HepG2 (cell line): ENCODE data around the gene ANKRD11. TPM values are rescaled to one million over a fixed set of nuclear protein-coding genes. Genes with fewer than 3 reads are reported as not detected.

ENCODE experiments used
- ATF3 ChIP-seq: sonication (generic); formaldehyde crosslinking; IDR thresholded peaks from 2 replicates; pipeline ENCODE4 v1.4.0; 2020; ENCODE audit warnings: missing genetic modification reagents
- BRCA1 ChIP-seq: sonication (generic); formaldehyde crosslinking; IDR thresholded peaks from 2 replicates; pipeline ENCODE4 v1.4.0; 2020; ENCODE audit warnings: missing genetic modification reagents
- FIP1L1 ChIP-seq: fragments of 200-400 bp; formaldehyde crosslinking; IDR thresholded peaks from 2 replicates; pipeline ENCODE4 v1.6.1; 2018; ENCODE audit warnings: low read depth, mild to moderate bottlenecking, low read length, moderate library complexity, borderline replicate concordance; ENCODE audit not compliant: insufficient read depth
- NFE2L2 ChIP-seq: fragments of 150-350 bp; IDR thresholded peaks from 2 replicates; pipeline ENCODE4 v1.6.1; 2014; ENCODE audit warnings: low read length
- SIN3A ChIP-seq: IDR thresholded peaks from 2 replicates; pipeline ENCODE4 v1.6.1; 2011; ENCODE audit warnings: low read depth, mild to moderate bottlenecking, control low read depth, low read length, borderline replicate concordance
- SNAPC5 ChIP-seq: sonication (generic); formaldehyde crosslinking; IDR thresholded peaks from 2 replicates; pipeline ENCODE4 v1.8.1; 2023; ENCODE audit warnings: mild to moderate bottlenecking, missing genetic modification reagents, borderline replicate concordance
- ZHX2 ChIP-seq, 2 experiments: sonication (generic) in 1 of 2; formaldehyde crosslinking in 1 of 2; IDR thresholded peaks; 2 replicates each; pipeline versions ENCODE4 v1.6.1 to v1.9.0; 2014 to 2022; ENCODE audit warnings: antibody characterized with exemption in 1 of 2, borderline replicate concordance in 1 of 2, inconsistent platforms in 1 of 2, low read depth in 1 of 2, missing genetic modification reagents in 1 of 2
- ZNF30 ChIP-seq: sonication (generic); formaldehyde crosslinking; IDR thresholded peaks from 2 replicates; pipeline ENCODE4 v1.5.0; 2020; ENCODE audit warnings: mild to moderate bottlenecking, missing genetic modification reagents
- ZNF563 ChIP-seq: sonication (generic); formaldehyde crosslinking; IDR thresholded peaks from 2 replicates; pipeline ENCODE4 v1.8.0; 2022; ENCODE audit warnings: mild to moderate bottlenecking, moderate library complexity, missing genetic modification reagents
- polyA plus RNA-seq, 8 experiments: library from polyadenylated mRNA; depleted of rRNA in 3 of 8; stranded (reverse) in 7 of 8; unstranded in 1 of 8; fragments of >200 nt; fragmentation: Illumina TruSeq in 4 of 8; extraction: Trizol in 4 of 8; gene quantifications; 2 replicates each; pipeline versions ENCODE4 v1.2.1 to v1.2.3, GENCODE V29; 2011 to 2016; ENCODE audit warnings: low read depth in 4 of 8, missing spikeins in 1 of 8, mixed read lengths in 1 of 8; ENCODE audit not compliant: insufficient read depth in 1 of 8
- total RNA-seq, 5 experiments: library from RNA; depleted of rRNA; stranded (reverse); fragments of >200 nt; fragmentation: Illumina TruSeq; extraction: Trizol; gene quantifications; 2 replicates each; pipeline ENCODE4 v1.2.3, GENCODE V29; 2016; ENCODE audit warnings: low read depth in 1 of 5
- TF ChIP-seq, protein P1 (sequence below): sonication (generic); formaldehyde crosslinking; IDR thresholded peaks from 2 replicates; pipeline ENCODE4 v1.4.0; 2020; ENCODE audit warnings: mild to moderate bottlenecking, low read depth, missing genetic modification reagents
- TF ChIP-seq, protein P2 (sequence below): sonication (generic); formaldehyde crosslinking; IDR thresholded peaks from 2 replicates; pipeline ENCODE4 v1.9.0; 2022; ENCODE audit warnings: low read depth, missing genetic modification reagents
- TF ChIP-seq, protein P3 (sequence below): sonication (generic); formaldehyde crosslinking; conservative IDR thresholded peaks from 2 replicates; pipeline ENCODE4 v1.4.0; 2020; ENCODE audit warnings: missing genetic modification reagents
- TF ChIP-seq, protein P4 (sequence below): sonication (generic); formaldehyde crosslinking; IDR thresholded peaks from 2 replicates; pipeline ENCODE4 v1.5.0; 2020; ENCODE audit warnings: missing genetic modification reagents

The ANKRD11 gene
- total and polyA plus RNA-seq, 2 of the 13 experiments (the other 11 are each of a cell fraction or from before 2014, with no cell fraction given), result 21.4 to 38.4 TPM

GRCh38 chr16:89507214-89507833 lies 17.0 kb upstream of the ANKRD11 start (continued):
- TF ChIP-seq, protein P1, sequence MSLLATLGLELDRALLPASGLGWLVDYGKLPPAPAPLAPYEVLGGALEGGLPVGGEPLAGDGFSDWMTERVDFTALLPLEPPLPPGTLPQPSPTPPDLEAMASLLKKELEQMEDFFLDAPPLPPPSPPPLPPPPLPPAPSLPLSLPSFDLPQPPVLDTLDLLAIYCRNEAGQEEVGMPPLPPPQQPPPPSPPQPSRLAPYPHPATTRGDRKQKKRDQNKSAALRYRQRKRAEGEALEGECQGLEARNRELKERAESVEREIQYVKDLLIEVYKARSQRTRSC, result no peak
- TF ChIP-seq SIN3A, result 0 out of 2 replicates have a peak, but pooled peaks have one; percentile 5
- TF ChIP-seq, protein P2, sequence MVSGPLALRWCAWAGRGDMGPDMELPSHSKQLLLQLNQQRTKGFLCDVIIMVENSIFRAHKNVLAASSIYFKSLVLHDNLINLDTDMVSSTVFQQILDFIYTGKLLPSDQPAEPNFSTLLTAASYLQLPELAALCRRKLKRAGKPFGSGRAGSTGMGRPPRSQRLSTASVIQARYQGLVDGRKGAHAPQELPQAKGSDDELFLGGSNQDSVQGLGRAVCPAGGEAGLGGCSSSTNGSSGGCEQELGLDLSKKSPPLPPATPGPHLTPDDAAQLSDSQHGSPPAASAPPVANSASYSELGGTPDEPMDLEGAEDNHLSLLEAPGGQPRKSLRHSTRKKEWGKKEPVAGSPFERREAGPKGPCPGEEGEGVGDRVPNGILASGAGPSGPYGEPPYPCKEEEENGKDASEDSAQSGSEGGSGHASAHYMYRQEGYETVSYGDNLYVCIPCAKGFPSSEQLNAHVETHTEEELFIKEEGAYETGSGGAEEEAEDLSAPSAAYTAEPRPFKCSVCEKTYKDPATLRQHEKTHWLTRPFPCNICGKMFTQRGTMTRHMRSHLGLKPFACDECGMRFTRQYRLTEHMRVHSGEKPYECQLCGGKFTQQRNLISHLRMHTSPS (CRISPR knock-in tag), result 0 out of 2 replicates have a peak, but pooled peaks have one; percentile 54
- TF ChIP-seq, protein P3, sequence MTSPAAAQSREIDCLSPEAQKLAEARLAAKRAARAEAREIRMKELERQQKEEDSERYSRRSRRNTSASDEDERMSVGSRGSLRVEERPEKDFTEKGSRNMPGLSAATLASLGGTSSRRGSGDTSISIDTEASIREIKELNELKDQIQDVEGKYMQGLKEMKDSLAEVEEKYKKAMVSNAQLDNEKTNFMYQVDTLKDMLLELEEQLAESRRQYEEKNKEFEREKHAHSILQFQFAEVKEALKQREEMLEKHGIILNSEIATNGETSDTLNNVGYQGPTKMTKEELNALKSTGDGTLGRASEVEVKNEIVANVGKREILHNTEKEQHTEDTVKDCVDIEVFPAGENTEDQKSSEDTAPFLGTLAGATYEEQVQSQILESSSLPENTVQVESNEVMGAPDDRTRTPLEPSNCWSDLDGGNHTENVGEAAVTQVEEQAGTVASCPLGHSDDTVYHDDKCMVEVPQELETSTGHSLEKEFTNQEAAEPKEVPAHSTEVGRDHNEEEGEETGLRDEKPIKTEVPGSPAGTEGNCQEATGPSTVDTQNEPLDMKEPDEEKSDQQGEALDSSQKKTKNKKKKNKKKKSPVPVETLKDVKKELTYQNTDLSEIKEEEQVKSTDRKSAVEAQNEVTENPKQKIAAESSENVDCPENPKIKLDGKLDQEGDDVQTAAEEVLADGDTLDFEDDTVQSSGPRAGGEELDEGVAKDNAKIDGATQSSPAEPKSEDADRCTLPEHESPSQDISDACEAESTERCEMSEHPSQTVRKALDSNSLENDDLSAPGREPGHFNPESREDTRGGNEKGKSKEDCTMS, result no peak
- no peak for TF ChIP-seq BRCA1
- TF ChIP-seq, protein P4, sequence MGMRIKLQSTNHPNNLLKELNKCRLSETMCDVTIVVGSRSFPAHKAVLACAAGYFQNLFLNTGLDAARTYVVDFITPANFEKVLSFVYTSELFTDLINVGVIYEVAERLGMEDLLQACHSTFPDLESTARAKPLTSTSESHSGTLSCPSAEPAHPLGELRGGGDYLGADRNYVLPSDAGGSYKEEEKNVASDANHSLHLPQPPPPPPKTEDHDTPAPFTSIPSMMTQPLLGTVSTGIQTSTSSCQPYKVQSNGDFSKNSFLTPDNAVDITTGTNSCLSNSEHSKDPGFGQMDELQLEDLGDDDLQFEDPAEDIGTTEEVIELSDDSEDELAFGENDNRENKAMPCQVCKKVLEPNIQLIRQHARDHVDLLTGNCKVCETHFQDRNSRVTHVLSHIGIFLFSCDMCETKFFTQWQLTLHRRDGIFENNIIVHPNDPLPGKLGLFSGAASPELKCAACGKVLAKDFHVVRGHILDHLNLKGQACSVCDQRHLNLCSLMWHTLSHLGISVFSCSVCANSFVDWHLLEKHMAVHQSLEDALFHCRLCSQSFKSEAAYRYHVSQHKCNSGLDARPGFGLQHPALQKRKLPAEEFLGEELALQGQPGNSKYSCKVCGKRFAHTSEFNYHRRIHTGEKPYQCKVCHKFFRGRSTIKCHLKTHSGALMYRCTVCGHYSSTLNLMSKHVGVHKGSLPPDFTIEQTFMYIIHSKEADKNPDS (CRISPR knock-in tag), result 0 out of 2 replicates have a peak, but pooled peaks have one; percentile 60
- TF ChIP-seq ZNF563 (CRISPR knock-in tag), result 0 out of 2 replicates have a peak, but pooled peaks have one; percentile 5
- no peak for TF ChIP-seq ATF3 (CRISPR knock-in tag)
- peak; percentile 54; the same call in 1 of the 2 replicates for TF ChIP-seq SNAPC5 (CRISPR knock-in tag)
- 0 out of 2 replicates have a peak, but pooled peaks have one; percentile 9 for TF ChIP-seq ZNF30 (CRISPR knock-in tag)
- no peak for TF ChIP-seq ZHX2 (IDR thresholded peaks at IDR 0.05; ENCODE audit: low read depth)
- no peak for TF ChIP-seq ZHX2 (CRISPR knock-in tag; IDR thresholded peaks at IDR 0.05; ENCODE audit: borderline replicate concordance)
- TF ChIP-seq NFE2L2, result no peak
- TF ChIP-seq FIP1L1, result no peak
